ENCODE results near the gene DDX52. TPM values are rescaled to one million over a fixed set of nuclear protein-coding genes. Genes with fewer than 3 reads are reported as not detected.
A peak's percentile ranks its signal among the peaks of the same experiment; 100 is the strongest.
"Not testable (repeated sequence)": the region's sequence is repeated elsewhere in the genome, so short reads cannot be mapped to it uniquely, and the experiment has no call there.

Gene DDX52
- polyA plus RNA-seq, 1 donor, result 16.9 TPM

- DNase-seq (ENCODE audit: low read depth), result no peak
Observed at GRCh38 chr17:37651849-37652248, 8.6 kb upstream of the DDX52 start.

- DNase-seq (ENCODE audit: low read depth), result no peak
Observed at GRCh38 chr17:37650419-37651003, 7.3 kb upstream of the DDX52 start.

GRCh38 chr17:37648555-37648954 lies 5.3 kb upstream of the DDX52 start:
- no peak for DNase-seq (ENCODE audit: low read depth)

GRCh38 chr17:37647856-37648255 lies 4.6 kb upstream of the DDX52 start:
- DNase-seq (ENCODE audit: low read depth), result no peak

- no peak for DNase-seq (ENCODE audit: low read depth)
Observed at GRCh38 chr17:37643869-37644268, 623 bp upstream of the DDX52 start.

- DNase-seq (ENCODE audit: low read depth), result no peak
Observed at GRCh38 chr17:37642681-37643080, 565 bp downstream of the DDX52 start.

- no peak for DNase-seq (ENCODE audit: low read depth)
Observed at GRCh38 chr17:37640015-37640414, 3.2 kb downstream of the DDX52 start.

- DNase-seq (ENCODE audit: low read depth), result no peak
Observed at GRCh38 chr17:37637956-37638355, 5.3 kb downstream of the DDX52 start.

GRCh38 chr17:37616430-37616829 lies 26.8 kb downstream of the DDX52 start:
- DNase-seq (ENCODE audit: low read depth), result not testable (repeated sequence)

GRCh38 chr17:37614823-37615222 lies 28.4 kb downstream of the DDX52 start:
- DNase-seq (ENCODE audit: low read depth), result no peak

GRCh38 chr17:37614391-37614790 lies 28.9 kb downstream of the DDX52 start:
- no peak for DNase-seq (ENCODE audit: low read depth)

- DNase-seq (ENCODE audit: low read depth), result no peak
Observed at GRCh38 chr17:37610971-37611370, 32.3 kb downstream of the DDX52 start.

- not testable (repeated sequence) for DNase-seq (ENCODE audit: low read depth)
Observed at GRCh38 chr17:37610041-37610420, 33.2 kb downstream of the DDX52 start.

GRCh38 chr17:37609170-37610040 lies 33.8 kb downstream of the DDX52 start, which contains the start of gene SYNRG:
TSS of gene SYNRG (minus strand) at chr17:37609418. CDS start at chr17:37609355, 63 bp downstream.
- DNase-seq (ENCODE audit: low read depth), result peak; percentile 75

GRCh38 chr17:37608351-37609169 lies 34.7 kb downstream of the DDX52 start:
- DNase-seq (ENCODE audit: low read depth), result peak; percentile 54

GRCh38 chr17:37607637-37608331 lies 35.5 kb downstream of the DDX52 start:
- no peak for DNase-seq (ENCODE audit: low read depth)

GRCh38 chr17:37605813-37606505 lies 37.3 kb downstream of the DDX52 start:
- no peak for DNase-seq (ENCODE audit: low read depth)

- DNase-seq (ENCODE audit: low read depth), result no peak
Observed at GRCh38 chr17:37605081-37605480, 38.2 kb downstream of the DDX52 start.

GRCh38 chr17:37604556-37604955 lies 38.7 kb downstream of the DDX52 start:
- DNase-seq (ENCODE audit: low read depth), result no peak

GRCh38 chr17:37598145-37598544 lies 45.1 kb downstream of the DDX52 start:
- no peak for DNase-seq (ENCODE audit: low read depth)

- no peak for DNase-seq (ENCODE audit: low read depth)
Observed at GRCh38 chr17:37592291-37592690, 51.0 kb downstream of the DDX52 start.
